GM21717 (cell line): ENCODE measurements around the gene FOXN3.
A peak's percentile ranks its signal among the peaks of the same experiment; 100 is the strongest.

ENCODE experiments used
- ATAC-seq: cut with Tn5 transposase; IDR thresholded peaks from one replicate; pipeline ENCODE4 v1.9.1; 2021; ENCODE audit warnings: mild to moderate bottlenecking, moderate library complexity; ENCODE audit not compliant: unreplicated experiment

FOXN3 gene

DNA sequence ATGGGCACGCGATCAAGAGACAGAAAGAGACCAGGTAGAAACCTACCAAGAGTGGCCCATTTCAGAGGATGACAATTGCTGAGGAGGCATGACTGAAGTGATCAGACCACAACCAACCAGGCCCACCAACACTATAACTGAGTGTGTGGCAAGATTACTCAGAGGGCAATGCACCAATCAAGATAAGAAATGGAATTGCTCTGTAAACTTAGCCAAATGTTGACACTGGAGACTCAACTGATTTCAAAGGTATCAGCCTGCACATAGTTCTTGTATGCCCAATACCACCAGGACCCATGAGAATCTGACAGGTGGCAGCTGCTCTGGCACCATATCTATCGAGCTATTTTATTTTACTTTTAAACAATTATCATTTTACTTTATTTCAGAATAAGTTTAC is 128.9 kb downstream of the FOXN3 start:
- ATAC-seq = no peak

- no peak for ATAC-seq
These were observed 132.5 kb downstream of the FOXN3 start for GRCh38 chr14:89284333-89285058.

GRCh38 chr14:89283327-89284060 is 133.5 kb downstream of the FOXN3 start:
- ATAC-seq = peak; percentile 71

DNA sequence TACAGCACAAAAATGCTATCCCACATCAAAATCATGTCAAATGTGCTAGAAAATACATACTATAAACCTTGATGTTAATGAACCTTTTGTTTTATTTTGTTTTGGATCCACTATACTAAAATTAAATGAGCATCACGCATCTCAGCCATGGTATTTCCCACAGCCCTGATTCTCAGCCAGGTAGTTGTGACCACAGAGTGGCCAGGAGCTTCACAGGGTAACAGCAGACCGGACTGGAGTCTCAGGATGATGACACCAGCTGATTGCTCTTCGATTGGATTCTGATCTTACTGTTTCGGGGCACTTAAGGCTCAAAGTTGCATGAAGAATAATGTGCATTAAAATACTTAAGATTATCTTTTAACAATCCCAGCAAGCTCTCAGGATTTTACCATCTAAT is 134.8 kb downstream of the FOXN3 start:
- ATAC-seq = no peak

DNA sequence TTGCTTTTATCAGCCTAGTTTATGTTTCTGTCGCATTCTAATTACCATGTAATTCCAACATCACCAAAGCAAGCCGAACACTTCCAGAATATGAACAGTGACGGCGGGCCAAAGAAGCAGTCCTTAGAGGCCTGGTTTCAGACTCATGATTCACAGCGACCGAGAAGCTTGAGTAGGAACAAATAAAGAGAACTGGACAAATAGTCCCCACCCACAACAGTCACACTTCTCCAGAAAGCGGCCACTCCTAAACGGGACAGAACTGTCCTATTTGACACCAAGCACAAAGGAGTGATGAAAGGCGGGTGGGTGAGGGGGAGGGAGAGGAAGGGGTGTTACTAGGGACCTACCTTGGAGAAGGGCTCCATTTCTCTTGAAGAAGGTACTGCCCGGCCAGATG is 136.4 kb downstream of the FOXN3 start:
- ATAC-seq = no peak

GRCh38 chr14:89279649-89280232 is 137.3 kb downstream of the FOXN3 start:
- ATAC-seq = no peak

DNA sequence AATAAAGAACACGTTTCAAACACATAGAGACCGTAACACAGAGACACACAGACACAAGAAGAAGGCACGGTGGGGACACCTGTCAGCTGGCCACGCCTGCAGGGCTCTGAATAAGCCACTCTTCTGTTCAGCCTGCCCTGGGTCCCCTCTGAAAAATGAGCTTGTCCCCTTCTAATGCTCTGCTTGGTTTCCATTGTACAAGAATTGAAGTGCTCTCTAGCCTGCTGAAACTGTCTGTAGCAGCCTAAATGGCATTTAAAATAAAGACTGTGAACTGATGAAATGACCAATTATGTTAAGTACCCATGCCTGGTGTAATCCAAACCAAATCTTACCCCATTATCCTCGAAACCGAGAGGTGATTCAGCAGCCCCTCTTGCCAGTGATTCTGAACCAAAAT is 139.8 kb downstream of the FOXN3 start:
- ATAC-seq = no peak

GRCh38 chr14:89276424-89276975 is 140.5 kb downstream of the FOXN3 start:
- ATAC-seq = peak; percentile 98

DNA sequence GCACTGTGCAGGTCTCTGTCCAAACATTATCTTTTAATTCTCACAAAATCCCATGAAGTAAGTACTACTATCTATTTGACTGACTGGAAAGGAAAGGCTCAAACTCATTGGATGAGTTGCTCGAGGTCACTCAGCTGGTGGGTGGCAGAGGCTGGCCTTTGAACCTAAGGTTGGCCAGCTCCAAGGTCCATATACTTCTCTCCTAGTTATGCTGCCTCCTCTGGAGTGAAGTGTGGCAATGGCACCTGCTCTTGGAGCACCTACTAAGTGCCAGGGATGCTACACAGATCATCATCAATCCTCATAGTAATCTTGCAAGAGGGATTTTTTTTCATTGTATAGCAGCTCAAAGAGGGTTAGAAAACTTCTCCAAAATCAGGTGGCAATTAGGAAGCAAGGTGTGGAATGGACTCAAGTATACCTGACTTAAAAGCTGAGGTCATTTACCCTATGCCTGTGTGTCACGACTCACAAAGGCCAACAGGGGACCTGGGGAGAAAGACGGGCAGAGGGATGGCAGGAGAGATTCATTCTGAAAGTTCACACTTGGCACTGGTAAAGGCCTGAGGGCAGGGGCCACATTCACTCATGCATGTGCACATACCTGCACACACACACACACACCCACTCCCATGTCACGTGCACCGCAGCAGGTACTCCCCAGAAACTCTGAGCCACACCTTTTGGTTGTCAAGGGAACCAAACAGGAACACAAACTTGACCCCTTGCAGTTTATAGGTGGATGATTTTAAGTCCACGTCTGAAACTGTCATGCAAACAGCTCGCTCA is 146.4 kb downstream of the FOXN3 start:
- ATAC-seq = peak; percentile 56

- ATAC-seq = no peak
These were observed 147.6 kb downstream of the FOXN3 start for GRCh38 chr14:89269404-89269803.

GRCh38 chr14:89268514-89268913 is 148.5 kb downstream of the FOXN3 start:
- ATAC-seq = no peak

GRCh38 chr14:89267656-89268055 is 149.4 kb downstream of the FOXN3 start:
- ATAC-seq = no peak

DNA sequence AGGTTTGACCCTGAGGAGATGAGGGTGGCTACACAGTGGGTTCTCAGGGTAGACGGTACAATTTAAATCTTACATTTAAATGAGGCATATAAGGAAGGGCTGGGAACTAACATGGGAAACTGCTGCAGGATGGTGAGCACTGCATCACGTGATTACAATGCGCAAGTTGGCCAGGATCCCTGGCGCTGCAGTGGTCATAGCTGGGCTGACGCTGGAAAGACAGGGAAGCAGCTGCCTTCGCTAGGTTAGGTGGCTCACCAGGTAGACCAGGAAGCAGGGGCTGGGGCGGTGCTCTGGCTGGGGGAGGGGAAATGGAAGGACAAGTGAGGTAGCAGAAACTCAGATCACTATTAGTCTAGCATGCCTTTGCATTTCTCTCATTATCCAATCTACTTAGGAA is 149.9 kb downstream of the FOXN3 start:
- ATAC-seq = no peak

DNA sequence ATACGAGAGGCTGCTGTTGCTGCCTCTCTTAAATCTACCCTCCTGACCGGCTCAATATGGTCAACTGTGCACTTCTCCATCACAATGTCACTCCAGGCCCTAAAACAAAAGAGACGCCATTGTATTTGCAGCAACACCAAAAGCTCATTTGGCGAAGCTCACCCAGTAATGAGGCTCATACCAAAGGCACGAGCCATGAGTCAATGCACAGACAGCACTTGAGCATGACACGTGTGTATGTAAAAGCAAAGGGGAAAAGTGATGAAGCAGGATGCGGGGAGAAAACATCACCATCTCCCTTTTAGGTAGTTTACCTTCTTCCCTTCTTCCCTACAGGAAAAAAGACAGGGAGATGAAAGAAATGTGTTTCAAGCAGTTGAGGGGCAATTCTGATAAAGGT is 150.3 kb downstream of the FOXN3 start:
- no peak for ATAC-seq

- no peak for ATAC-seq
These were observed 151.8 kb downstream of the FOXN3 start for GRCh38 chr14:89265234-89265633.

DNA sequence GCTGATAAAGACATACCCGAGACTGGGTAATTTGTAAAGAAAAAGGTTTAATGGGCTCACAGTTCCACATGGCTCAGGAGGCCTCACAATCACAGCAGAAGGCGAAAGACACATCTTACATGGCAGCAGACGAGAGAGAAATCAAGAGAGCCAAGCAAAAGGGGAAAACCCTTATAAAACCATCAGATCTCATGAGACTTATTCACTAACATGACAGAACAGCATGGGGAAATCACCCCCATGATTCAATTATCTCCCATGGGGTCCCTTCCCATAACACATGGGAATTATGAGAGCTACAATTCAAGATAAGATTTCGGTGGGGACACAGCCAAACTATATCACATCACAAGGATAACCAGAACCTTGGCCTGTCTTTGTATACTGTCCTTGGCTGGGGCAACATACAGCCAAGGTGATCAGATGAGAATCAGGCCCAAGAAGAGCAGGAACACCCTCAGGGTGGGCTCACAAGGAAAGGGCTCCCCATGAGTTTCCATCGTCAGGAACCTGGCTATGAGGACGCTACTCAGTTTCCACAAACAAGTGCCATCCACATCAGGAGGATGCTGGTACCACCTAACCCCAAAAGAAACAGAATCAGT is 152.7 kb downstream of the FOXN3 start:
- no peak for ATAC-seq

- ATAC-seq = no peak
These were observed 155.0 kb downstream of the FOXN3 start for GRCh38 chr14:89262041-89262440.

GRCh38 chr14:89260898-89261297 is 156.1 kb downstream of the FOXN3 start:
- ATAC-seq = no peak

GRCh38 chr14:89259951-89260609 is 157.0 kb downstream of the FOXN3 start:
- no peak for ATAC-seq

- no peak for ATAC-seq
These were observed 158.2 kb downstream of the FOXN3 start for GRCh38 chr14:89258728-89259273.
